EH (cell line): ENCODE data around the gene SULT1A3.
"Not testable (repeated sequence)": the region's sequence is repeated elsewhere in the genome, so short reads cannot be mapped to it uniquely, and the experiment has no call there.

Source experiments
- DNase-seq: peaks from one replicate; pipeline ENCODE4 v3.0.0-alpha.2; 2015; ENCODE audit warnings: low read depth

SULT1A3 gene

DNA sequence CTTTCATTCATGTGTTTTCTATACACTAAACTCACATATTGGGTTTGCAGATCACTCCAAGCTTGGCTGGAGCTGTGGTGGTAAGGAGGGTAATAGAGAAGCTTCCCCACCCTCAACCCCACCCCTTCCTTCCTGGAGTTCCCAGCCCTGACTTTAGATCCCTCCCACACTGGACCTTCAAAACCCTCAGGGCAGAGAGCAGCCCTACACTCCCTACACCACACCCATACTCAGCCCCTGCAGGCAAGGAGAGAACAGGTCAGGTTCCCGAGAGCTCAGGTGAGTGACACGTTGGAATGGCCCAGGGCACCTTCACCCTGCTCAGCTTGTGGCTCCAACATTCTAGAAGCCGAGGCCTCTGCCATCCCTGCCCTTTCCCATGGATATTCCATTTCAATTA, at the start of gene SULT1A3:
SULT1A3 (plus strand) TSS at position 207 of the 400 bp plus-strand sequence. CDS start 1,474 bp downstream, outside the sequence.
- not testable (repeated sequence) for DNase-seq

DNA sequence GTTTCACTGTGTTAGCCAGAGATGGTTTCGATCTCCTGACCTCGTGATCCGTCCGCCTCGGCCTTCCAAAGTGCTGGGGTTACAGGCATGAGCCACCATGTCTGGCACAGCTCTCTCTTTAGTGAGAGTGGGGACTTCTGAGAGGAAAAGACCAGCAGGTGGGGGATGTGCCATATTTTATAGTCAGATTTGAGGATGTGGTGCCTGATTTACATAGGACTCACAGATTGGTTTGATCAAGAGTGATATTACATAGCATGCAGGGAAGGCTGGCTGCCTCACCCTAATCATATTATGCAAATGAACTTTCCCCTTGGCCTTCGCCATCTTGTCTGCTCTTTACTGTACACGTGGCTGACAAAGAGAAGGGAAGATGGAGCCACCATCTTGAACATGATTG, 48.0 kb upstream of the SULT1A3 start:
- no peak for DNase-seq

DNA sequence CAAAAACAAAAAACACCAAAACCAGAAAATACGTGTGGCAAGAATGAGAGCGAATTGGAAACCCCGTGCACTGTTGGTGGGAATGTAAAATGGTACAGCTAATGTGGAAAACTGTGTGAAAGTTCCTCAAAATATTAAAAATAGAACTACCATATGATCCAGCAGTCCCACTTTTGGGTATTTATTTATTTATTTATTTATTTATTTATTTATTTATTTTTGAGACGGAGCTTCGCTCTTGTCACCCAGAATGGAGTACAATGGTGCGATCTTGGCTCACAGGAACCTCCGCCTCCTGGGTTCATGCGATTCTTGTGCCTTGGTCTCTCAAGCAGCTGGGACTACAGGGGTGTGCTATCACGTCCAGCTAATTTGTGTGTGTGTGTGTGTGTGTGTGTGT, 46.5 kb upstream of the SULT1A3 start:
- no peak for DNase-seq

DNA sequence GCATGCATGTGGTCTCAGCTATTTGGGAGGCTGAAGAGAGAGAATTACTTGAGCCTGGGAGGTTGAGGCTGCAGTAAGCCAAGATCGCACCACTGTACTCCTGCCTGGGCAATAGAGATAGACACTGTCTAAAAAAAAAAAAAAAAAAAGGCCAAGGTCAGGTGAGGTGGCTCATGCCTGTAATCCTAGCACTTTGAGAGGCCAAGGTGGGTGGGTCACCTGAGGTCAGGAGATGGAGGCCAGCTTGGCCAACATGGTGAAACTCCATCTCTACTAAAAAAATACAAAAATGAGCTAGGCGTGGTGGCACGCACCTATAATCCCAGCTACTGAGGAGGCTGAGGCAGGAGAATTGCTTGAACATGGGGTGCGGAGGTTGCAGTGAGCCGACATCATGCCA, 43.9 kb upstream of the SULT1A3 start:
- no peak for DNase-seq

DNA sequence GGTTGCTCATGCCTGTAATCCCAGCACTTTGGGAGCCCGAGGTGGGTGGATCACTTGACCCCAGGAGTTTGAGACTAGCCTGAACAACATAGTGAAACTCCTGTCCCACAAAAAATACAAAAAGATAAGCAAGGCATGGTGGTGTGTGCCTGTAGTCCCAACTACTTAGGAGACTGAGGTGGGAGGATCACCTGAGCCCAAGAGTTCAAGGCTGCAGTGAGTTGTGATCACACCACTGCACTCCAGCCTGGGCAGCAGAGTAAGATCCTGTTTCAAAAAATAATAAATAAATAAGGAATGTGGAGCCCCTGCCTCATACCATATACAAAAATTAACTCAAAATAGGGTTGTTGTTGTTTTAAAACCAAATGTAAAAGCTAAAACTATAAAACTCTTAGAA, 41.8 kb upstream of the SULT1A3 start:
- DNase-seq, result no peak

DNA sequence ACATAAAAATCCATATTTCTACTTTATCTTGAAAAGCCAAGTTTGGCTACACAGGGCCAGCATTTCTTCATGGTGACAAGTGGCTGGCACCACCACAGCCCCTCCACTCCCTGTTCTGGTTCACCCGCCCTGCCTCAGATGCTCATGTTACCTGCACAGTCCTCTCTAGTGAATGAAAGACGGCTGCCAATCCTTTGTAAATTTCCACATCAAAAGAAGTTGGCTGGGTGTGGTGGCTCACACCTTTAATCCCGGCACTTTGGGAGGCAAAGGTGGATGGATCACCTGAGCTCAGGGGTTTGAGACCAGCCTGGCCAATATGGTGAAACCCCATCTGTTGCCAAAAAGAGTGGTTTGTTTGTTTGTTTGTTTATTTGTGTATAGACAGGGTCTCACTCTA, 35.5 kb upstream of the SULT1A3 start:
- no peak for DNase-seq

DNA sequence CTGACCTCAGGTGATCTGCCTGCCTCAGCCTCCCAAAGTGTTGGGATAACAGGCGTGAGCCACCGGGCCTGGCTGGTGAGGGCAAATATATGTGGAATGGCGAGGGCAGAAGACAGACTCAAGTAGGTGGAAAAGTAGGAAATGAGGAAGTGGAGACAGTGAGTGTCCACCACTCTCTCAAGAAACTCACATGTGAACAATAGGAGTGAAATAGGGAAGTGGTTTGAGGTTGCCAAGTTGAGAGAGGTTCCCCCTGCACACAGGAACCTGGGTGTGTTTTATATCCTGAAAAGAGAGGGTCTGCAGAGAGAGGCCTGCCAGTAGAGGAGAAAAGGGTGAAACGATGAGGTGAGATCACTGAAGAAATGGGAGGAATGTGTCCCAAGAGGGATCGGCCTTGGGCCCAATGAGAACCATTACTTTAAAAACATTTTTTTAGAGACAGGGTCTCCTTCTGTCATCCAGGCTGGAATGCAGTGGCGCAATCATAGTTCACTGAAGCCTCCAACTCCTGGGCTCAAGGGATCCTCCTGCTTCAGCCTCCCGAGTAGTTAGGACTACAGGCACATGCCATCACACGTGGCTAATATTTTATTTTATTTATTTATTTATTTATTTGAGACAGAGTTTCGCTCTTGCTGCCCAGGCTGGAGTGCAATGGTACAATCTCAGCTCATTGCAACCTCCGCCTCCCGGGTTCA, 32.7 kb upstream of the SULT1A3 start:
- DNase-seq, result no peak

DNA sequence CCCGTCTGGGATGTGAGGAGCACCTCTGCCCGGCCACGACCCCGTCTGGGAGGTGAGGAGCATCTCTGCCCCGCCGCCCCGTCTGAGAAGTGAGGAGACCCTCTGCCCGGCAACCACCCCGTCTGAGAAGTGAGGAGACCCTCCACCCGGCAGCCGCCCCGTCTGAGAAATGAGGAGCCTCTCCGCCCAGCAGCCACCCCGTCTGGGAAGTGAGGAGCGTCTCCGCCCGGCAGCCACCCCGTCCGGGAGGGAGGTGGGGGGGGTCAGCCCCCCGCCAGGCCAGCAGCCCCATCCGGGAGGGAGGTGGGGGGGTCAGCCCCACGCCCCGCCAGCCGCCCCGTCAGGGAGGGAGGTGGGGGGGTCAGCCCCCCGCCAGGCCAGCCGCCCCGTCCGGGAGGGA, 30.3 kb upstream of the SULT1A3 start:
- not testable (repeated sequence) for DNase-seq

DNA sequence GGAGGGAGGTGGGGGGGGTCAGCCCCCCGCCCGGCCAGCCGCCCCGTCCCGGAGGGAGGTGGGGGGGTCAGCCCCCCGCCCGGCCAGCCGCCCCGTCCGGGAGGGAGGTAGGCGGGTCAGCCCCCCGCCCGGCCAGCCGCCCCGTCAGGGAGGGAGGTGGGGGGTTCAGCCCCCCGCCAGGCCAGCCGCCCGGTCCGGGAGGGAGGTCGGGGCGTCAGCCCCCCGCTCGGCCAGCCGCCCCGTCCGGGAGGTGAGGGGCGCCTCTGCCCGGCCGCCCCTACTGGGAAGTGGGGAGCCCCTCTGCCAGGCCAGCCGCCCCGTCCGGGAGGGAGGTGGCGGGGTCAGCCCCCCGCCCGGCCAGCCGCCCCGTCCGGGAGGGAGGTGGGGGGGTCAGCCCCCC, 29.6 kb upstream of the SULT1A3 start:
- not testable (repeated sequence) for DNase-seq

DNA sequence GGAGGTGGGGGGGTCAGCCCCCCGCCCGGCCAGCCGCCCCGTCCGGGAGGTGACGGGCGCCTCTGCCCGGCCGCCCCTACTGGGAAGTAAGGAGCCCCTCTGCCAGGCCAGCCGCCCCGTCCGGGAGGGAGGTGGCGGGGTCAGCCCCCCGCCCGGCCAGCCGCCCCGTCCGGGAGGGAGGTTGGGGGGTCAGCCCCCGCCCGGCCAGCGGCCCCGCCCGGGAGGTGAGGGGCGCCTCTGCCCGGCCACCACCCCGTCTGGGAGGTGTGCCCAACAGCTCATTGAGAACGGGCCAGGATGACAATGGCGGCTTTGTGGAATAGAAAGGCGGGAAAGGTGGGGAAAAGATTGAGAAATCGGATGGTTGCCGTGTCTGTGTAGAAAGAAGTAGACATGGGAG, 28.9 kb upstream of the SULT1A3 start:
- DNase-seq, result not testable (repeated sequence)

DNA sequence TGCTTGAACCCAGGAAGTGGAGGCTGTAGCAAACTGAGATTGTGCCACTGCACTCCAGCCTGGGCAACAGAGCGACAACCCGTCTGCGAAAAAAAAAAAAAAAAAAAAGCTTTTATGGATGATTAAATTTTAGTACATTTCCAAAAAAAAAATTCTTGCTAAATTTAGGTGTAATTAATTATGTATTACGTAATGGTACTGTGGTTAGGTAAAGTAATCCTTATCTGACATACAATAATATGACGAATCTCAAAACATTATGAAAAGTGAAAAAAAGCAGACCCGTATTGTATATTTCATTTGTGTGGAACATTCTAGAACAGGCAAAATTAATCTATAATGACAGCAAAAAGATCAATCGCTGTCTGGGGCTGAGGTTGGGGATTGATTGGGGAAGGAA, 26.0 kb upstream of the SULT1A3 start:
- no peak for DNase-seq

DNA sequence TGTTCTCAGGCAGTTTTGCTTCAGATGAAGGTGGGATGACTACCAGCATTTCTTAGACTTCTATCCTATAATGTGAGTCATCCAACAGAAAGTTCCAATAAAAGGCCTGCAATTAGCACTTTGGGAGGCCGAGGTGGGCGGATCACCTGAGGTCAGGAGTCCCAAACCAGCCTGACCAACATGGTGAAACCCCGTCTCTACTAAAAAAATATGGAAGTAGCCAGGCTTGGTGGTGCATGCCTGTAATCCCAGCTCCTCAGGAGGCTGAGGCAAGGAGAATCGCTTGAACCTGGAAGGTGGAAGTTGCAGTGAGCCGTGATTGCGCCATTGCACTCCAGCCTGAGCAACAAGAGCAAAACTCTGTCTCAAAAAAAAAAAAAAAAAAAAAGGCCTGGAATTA, 22.2 kb upstream of the SULT1A3 start:
- not testable (repeated sequence) for DNase-seq

DNA sequence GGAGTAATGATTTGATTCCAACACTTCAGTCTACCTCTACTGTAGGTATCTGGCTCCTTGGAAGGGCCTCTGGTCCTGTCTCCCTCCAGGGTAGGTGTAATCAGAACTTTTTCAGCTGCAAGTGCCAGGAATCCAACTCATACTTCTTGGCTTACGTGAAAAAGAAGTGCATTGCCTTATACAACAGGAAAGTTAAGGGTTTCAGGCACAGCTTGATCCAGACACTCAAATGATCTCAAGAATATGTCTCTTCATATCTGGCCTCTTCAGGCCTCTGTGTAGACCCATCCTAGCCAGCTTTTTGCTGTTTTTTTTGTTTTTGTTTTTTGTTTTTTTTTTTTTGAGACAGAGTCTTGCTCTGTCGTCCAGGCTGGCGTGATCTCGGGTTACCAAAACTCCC, 19.9 kb upstream of the SULT1A3 start:
- no peak for DNase-seq

DNA sequence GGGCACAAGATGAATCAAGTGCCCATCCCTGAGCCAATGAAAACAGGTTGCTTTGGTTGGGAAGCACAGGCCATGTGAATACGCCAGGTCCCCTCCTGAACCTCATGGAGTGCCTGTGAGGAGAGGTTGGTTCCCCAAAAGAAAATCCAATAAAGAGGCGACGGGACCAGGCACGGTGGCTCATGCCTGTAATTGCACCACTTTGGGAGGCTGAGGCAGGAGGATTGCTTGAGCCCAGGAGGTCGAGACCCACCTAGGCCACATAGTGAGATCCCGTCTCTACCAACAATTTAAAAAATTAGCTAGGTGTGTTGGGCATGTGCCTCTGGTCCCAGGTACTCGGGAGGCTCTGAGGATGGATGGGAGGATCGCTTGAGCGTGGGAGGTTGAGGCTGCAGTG, 19.1 kb upstream of the SULT1A3 start:
- DNase-seq, result no peak

DNA sequence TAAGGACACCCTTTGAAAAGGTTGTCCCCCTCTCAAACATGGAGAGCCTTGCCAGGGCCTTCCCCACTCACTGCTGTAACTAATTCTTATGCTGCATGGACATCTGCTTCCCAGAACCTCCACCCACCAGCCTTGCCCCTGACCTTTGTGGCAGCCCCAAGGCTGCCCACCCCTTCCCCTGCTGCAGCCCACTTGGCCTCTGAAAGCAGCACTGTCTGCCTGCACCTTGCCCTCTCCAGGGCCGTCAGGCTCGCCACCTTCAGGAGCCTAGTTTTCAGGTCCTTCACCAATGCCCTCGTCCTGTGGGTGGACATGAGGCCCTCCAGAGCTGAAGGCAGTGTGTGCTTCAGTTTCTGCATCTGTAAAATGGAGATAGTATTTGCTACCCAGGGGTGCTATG, 18.3 kb upstream of the SULT1A3 start:
- DNase-seq, result no peak

DNA sequence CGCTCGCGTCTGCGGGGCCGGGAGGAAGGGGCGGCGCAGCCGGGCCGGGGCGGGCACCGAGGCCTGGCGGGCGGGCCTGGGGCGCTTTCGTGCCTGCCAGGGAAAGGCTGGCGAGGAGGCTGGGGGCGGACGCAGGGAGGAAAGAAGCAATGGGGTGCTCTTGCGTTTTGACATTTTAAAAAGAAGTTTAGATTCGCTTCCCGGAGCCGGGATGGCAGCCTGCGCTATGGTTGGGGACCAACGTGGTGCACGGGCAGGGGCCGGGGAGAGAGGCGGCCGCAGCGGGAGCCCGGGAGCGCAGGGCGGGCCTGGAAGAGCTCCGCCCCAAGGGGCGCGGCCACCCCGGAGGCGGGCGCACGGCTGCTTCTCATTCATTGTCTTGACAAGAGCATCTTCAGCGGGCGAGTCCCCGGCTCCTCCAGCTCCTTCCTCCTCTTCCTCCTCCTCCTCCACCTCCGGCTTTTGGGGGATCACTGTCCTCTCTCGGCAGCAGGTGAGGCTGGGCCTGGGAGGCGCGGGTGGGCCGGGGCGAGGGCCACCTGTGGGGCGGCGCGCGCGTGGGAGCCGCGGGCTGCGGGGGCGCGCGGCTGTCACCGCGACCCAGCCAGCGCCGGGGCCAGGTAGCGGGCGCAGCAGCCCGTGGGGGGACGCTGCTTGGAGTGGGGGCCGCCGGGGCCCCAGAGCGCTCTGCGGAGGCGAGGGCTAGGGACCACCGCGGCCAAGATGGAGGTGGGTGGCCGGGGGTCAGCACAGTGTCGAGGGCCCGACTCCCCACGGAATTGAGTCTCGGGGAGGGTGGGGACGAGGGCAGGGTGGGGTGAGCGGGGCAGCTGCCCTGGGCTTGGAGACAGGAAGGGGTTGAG, 15.6 kb upstream of the SULT1A3 start, which contains the start of gene CORO1A:
CORO1A (plus strand) TSS at position 370 of the 863 bp plus-strand sequence. CDS start 1,608 bp downstream, outside the sequence.
- peak; percentile 77 for DNase-seq

DNA sequence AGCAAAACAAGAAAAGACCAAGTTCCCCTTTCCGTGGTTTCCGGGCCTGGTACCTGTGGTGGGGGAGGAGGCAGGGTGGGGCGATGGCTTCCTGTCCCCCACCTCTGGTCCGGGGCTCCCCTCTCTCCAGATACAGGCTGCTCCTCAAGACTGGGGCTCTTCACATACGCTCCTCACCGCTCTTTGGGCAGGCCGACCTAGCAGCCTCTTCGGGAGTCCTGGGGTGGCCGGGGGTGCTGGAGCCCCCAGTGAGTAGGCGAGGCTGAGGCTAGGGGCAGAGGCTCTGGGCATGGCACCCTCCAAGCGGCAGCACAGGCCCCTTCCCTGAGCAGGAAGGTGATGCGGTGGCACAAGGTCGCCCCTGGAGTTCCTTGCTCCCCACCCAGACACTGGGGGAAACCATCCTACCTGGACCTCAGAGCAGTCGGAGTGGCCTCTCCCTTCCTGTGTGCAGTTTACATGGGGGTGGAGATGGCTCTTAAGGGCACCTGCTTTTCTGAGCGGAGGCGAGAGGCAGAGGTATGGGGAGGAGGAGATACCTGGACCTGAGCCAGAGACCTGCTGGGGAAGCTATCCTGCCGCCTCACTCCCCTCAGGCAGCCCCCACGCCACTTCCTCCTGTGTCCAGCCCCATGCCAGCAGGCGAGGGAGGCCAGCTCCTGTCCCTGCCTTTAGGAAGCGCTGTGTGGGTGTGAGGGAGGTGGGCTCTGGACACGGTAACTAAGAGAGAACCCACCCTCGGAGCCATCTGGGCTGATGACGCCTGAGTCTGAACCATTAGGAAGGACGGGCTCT, 14.8 kb upstream of the SULT1A3 start:
- no peak for DNase-seq

DNA sequence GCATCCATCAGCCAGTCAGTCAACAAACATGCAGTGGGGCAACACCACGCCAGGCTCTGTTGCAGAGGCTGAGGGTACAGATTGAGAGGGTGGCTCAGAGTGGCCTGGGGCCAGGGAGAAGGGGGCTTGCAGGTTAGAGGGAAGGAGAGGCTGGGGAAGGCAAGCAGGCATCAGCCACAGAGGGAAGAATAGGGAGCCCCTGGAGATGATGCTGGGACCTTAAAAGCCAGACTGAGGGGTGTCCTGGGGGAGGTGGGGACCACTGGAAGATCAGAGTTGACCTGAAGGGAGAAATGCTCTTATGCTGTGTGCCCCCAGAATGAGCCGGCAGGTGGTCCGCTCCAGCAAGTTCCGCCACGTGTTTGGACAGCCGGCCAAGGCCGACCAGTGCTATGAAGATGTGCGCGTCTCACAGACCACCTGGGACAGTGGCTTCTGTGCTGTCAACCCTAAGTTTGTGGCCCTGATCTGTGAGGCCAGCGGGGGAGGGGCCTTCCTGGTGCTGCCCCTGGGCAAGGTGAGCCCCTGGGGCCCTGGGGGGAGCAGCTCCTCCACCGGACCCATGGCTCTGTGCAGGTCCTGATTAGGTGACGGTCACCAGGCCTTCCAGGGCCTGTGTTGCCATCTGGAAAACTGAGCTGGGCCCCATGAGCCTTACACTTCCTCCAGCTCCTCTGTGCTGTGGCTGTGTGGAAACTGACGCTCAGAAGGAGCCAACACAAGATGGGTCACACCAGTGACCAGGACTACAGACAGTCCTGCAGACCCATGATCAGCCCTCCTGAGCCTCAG, 14.0 kb upstream of the SULT1A3 start:
- no peak for DNase-seq

DNA sequence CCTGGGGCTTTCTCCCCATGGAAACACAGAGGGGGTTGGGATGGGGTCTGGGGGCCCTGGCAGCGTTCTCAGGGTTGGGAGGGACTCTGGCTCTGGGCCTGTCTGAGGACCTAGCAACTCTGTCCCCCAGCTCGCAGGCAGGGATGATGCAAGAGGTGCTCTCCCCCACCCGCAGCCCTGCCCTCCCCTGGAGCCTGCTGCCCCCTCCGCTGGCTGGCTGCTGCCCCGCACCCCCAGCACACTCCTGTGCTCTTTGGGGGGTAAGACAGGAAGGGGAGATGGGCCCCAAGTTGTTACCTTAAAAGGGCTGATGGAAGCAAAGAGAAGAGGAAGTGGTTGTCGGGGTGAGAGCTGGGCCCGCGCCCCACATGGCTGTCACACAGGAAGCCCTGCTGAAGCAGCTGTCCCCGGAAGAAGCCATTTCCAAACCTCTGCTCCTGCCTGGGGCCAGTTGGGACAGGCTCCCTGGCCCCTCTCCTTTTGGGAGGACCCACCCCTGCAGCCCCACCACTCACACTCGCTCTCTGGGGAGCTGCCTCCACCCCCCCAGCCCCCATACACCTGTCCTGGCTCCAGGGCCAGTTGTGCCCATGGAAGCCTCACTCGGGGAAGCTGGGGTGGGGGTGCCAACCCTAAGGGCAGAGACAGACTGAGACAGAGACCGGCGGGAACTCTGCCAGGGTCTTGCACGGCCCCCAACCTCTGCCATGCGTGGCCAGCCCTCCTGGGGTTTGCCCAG, 13.2 kb upstream of the SULT1A3 start:
- no peak for DNase-seq

DNA sequence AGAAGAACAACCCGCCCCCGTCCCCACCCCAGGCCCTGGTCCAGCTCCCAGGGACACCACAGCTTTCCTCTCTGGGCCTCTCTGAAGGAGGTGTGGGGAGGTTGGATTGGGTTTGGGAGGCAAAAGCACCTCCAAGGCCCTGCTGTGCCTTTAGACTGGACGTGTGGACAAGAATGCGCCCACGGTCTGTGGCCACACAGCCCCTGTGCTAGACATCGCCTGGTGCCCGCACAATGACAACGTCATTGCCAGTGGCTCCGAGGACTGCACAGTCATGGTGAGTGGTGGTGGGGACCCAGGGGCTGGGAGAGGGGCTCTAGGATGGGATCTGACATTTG, 12.6 kb upstream of the SULT1A3 start:
- DNase-seq, result no peak
